HG03558 (cell line): ENCODE data around the gene SAC3D1.
A peak's percentile ranks its signal among the peaks of the same experiment; 100 is the strongest.

Experiments
- ATAC-seq: cut with Tn5 transposase; IDR thresholded peaks from one replicate; pipeline ENCODE4 v1.9.1; 2021; ENCODE audit warnings: moderate number of reproducible peaks; ENCODE audit not compliant: unreplicated experiment; ENCODE audit errors: extremely low read depth

Gene SAC3D1

DNA sequence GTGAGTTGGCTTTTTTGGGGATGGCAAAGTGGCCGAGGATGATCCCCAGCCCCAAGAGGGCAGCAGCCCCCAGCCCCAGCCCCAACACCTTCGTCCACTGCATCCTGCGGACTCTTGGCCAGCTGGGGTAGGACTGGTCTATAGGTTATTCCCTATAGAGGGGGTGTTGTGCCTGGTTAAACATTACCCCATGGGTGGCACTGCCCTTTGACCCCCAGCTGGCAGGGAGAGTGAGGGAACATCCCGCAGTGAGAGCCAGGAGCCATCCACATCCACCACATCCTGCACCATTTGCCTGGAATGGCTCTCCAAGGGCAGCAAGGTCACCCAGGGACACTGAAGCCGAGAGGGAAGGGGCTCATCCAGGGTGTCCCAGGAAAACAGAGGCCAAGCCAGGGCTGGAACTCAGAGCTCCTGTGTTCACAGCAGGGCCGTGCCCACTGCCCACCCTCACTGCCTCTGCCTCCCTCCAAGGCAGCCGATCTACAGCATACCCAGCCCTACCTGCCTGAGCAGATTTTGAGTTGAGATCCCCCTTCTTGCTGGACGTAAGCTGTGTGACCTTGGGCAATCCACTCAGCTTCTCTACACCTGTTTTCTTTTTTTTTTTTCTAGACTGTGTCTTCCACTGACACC lies 17.5 kb downstream of the SAC3D1 start, which contains the start of gene NAALADL1:
NAALADL1 (minus strand) TSS at position 135 of the 636 bp plus-strand sequence; CDS start at position 103, 32 bp downstream.
- ATAC-seq = no peak

DNA sequence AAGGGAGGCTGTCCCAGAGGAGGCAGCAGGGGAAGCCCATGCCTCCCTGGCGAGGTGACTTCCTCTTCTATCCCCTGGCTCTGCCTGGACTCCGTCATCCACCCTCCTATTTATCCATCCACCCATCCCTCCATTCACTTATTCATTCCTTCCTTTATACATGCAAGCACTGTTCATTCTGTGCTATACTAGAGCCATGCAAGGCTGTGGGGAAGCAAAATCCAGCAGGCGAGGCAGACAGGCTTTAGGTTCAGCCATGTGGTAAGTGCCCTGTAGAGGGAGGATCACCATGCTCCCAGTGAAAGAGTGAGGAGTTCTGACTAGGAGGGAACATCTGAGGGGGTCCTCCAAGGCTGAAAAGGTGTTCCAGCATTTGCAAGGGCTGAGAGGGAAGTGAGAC lies 18.5 kb downstream of the SAC3D1 start:
- no peak for ATAC-seq

DNA sequence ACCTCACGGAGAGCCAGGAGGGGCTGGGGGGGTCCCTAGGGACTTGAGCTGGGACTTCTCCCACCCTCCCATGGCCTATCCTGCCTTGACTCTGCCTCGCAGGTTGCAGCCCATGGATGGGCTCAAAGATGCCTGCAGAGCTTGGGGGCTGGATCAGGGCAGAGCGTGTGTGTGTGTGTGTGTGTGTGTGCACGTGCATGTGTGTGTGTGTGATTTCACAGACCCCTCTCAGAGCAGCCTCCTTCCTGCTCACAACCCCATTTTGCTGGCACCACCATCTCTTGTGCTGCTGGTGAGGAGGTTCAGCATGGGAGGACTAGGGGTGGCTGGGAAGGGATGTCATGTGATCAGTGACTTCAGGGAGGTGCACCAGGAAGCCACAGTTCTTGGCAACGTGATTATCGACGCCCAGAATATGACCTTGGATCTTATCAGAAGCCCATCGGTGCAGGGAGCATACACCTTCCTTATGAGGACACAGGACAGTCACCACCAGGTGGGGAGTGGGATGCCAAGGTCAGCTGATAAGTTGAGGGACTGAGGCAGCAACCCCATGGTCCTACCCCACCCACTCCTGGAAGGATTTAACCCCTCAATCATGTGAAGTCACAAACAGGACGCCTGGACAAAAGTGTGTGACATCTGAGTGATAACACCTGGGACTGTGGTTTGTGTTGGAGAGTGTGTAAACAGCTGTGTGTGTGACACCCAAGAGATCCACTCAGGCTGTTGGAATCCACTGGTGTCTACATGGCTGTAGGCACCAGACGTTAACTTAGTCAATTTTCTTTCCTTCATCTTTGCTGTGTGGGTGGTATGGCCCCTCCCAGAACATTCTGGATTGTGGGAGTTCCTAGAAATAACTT lies 19.2 kb downstream of the SAC3D1 start:
- no peak for ATAC-seq

DNA sequence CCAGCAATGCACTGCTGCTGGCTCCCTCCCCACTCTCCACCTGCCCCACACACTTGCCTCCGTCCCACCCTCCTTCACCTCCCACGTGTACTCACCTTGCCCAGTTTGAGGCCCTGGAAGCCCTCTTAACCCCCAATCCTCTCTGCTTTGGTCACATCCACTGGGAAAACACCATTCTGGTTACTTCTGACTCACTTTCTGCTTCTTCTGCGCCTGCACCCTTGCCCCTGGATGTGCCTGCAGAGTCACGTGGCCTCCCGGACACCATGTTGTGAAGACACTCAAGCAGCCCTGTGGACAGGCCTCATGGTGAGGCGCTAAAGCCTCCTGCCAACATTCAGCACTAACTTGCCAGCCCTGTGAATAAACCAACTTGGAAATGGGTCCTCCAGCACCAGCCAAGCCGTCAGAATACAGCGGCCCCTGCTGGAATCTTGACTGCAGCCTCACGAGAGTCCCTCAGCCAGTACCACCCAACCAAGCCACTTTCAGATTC lies 20.0 kb downstream of the SAC3D1 start:
- ATAC-seq = no peak

DNA sequence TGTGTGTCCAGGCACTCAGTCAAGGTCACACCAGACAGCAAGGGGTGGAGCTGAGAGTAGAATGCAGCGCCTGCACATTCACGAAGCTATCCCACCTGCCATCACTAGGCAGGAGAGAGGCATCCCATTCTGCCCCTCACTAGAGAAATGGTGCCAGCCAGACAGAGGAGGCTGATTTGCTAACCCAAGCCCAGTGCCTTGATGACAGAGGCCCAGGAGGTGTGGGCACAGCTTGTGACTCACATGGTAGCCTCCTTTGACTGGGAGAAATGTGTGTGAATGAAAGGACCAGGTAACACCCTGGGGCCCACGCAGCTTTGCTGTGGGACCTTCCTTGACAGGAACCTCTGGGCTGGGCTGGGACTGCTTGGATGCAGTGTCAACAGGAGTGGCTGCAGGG lies 22.5 kb downstream of the SAC3D1 start:
- no peak for ATAC-seq

DNA sequence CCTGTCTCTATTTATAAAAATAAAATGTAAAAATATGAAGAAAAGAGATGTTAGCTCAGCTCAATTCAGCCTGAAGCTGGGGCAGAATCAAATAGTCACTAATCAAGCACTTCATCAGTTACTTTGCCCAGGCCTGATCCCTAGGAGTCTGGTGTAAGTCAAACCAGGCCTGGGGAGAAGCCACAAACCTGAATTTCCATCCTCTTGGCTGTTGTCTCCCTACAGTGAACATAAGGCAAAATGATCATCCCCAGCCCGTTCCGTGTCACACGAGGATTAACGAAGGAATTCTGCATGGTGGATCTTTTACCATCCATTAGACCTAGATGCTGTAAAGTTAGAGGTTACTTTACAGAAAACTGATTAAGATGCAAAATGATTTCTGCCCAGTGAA lies 23.8 kb downstream of the SAC3D1 start:
- ATAC-seq = no peak

DNA sequence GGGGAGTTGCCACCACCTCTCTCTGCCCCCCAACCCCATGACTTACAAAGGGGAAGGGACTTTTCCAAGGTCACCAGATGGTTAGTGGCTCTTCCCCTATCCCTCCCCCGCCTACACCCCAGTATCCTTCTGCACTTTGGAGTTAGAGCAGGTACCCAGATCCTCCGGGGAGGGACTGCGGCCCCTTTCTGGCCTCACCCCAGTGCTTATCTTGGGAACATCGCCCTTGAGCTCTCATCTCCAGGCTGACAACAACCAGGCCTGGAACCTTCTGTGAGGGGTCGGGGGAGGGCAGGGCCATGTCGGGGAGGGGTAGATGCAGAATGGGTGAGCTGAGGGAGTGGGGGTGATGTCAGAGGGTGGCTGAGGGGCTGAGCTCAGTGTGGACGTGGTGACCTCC lies 24.8 kb downstream of the SAC3D1 start:
- no peak for ATAC-seq

DNA sequence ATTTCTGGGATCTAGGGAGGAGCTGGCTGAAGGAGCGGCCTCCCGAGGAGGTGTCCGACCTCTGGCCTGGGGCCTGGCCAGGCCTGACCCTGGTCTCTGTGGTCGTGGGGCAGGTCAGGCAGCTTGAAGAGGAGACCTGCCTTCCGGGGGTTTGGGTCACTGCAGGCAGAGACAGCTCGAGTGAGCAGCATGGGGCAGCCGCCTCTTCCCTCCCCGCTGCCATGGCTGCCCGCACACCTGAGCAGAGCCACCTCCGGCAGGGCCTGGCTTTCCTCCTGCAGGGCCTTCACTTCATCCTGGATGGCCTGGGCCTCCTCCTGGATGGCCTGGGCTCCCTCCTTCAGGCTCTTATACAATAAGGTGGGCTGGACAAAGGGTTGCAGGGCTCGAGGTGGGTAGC lies 25.3 kb downstream of the SAC3D1 start:
- ATAC-seq = no peak

DNA sequence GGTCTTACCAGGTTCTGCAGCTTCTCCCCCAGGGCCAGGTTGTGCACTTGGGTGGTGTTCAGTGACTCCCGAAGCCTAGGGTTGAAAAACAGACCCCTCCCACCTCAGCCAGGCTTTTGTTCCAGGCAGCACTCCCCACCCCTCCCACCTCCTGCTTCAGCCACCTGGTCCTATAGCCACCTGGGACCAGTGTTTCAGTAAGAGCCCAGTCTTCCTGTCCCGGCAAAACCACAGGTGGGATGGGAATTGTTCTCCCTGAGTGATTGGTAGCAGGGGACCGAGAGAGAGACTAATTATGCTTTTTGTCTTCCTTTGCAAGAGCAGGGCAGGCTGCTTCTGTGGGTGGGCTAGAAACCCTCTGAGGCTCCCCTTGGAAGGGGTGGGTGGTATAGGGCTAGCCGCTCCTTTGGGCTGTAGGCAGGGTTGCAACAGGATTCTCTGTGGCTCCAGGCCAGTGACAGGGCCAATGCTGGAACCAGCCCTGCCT lies 25.8 kb downstream of the SAC3D1 start:
- ATAC-seq = no peak

DNA sequence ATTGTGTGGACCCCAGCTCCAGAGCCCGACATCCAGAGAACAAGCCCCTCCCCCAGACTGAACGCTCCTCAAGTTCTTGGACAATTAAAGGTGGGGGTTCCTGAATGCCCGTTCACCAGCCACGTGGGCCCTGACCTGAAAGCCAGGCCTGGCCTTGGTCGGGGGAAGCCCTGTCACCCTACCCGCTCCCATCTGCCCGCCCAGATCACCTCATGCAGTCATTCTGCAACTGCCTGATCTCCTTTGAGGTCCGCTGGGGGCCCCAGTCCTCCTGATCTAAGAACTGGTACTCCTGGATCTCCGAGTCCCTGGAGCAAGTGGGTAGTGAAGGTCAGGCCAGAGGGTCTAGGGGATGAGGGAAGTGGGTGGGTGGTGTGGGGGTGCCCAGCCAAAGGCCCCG lies 26.4 kb downstream of the SAC3D1 start:
- ATAC-seq = no peak

DNA sequence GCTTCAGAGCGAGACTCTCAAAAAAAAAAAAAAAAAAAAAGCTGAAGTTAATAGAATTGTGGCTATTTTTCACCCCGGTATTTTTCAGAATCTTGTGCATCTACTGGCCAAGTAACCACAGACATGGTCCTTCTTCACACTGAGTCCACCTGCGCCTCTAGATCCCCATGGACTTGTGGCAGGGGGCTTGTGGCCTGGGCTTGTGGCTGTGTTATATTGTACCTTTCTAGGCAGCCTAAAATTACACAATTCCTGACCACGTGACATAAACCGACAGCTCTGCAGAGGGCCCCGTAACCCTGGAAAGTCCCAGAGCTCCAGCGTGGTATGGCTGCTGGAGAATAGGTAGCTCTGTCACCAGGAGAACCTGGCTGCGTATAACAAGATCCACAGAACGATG lies 28.2 kb downstream of the SAC3D1 start:
- ATAC-seq = no peak

DNA sequence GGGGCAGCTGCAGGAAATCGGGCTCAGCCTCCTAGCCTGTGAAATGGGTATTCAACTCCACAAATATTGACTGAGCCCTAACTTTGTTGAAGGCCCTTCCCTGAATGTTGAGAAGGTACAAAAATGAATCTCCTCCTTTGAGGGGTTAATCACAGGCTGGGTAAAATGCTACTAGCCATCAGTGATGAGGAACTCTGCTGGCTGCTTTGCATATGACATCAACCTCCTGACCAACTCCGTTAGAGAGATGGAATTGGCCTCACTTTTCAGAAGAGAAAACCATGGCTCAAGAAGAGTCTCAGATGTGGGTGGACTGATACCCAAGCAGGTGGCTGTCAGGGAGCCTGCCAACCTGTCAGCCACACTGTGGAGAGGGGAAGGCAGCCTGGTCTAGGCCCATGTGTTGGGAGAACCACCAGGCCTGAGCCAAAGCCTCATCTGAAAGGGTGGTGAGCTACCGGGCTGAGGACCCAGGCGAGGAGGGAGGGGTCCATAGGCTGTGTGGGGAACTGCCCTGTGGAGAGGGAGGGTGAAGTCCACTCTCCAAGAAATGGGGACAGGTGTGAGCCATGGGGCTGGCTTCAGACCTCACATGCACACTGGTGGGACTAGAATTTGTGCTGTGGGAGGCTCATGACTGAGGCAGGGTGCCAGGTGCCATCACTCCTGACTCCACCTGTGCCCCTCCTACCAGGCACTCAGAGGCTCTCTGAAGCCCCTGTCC lies 31.1 kb downstream of the SAC3D1 start:
- ATAC-seq = no peak

DNA sequence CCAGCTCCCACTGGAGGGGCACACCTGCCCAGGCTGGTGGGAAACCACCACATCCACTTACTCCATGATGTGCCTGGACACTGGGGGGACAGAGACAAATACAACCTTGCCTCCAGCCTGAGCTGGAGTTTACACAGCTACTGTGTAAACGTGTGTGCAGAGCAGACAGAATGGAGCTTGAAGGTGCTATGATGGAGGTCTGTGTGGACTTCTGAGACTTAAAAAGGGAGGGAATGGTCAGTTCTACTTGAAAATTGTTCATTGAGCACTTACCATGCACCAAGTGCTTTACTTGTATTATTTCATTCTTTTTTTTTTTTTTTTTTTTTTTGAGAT lies 31.6 kb downstream of the SAC3D1 start:
- ATAC-seq = no peak

DNA sequence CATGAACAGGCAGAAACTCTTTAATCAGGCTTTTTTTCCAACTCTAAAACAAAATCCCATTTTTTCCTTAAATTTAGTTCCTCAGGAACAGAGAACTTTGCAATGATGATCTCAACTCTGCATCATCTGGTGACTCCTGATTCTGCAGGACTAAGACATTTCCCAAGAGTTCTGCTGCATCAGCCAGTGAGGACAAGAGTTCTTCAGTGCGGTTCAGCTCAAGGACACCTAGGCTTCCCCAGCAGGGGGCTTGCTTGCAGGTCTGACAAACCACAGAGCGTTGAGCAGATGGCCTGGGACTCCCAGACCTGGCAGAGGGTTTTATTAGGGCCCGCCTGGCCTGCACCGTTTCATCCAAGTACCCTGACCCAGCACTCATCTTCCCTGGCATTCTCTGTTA lies 36.4 kb downstream of the SAC3D1 start:
- ATAC-seq = no peak

DNA sequence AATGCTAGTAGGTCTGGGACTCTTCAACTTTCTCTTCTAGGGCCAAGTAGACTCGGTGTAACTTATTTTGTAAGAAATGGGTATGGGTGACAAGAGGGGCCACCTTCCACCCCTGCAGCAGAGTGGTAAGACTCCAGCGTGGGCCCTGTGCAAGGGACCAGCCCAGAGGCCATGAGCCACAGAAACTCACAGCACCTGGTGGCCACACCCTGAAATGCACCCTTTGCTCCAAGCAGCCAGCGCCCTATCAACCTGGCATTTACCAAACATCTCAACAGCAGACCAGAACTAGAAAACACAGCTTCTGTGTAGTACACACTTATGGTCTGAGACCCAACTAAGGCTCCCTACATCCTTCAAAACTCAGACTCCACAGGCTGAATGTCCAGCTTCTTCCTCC lies 37.1 kb downstream of the SAC3D1 start:
- ATAC-seq = no peak

DNA sequence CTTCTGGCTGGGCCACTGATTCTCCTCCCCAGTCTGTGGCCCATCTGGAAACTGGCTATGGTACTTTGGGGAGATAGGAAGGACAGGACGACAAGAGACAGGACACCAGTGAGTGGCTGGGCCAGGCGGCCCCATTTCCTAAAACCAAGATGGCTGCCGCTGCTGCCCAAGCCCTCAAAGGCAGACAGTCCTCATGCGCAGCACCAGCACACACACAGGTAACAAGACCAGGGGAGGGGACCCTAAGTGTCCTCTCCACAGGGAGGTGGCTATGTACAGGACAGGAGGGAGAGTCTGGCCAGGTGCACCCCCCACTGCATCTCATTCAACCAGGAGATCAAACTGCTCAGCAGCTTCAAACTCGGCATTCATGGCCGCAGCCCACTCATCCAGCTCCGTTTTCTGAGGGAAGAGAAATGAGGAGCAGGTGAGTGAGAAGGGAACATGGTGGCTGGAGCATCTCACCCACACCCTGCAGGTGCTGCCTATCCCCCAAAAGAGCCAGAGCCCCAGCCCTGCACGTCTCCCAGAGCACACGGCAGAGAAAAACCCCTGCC lies 37.9 kb downstream of the SAC3D1 start:
- ATAC-seq = no peak

DNA sequence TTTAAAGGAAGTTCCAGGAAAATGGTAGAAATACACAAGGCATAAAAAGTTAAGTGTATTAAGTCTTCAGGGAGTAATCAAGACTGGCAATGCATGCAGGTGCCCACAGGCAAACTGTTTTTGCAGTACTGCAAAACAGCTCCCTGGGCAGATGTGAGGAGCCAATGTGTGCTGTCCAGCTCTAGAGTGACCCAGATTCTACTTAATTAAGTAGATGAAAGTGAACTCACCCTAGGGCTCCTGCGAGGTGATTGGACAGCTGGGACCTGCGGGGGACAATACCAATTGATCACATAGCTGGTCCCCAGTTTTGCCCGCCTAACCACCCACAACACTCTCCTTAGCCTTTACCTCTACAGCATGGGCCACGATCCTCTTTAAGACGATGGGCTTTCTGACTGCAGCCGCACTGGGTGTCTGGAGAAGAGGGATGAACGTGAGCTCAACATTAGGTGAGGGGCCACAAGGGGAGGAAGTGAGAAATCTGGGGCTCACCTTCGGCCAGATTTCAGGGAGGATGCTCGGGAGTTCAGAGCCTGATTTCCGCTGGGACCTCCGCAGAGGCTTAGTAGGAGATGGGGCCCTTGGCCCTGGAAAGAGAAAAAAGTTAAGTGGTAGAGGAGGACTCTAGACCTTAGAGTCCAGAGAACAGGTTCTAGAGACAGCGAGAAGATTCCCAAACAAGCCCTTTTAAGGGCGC lies 42.3 kb downstream of the SAC3D1 start:
- ATAC-seq = no peak

DNA sequence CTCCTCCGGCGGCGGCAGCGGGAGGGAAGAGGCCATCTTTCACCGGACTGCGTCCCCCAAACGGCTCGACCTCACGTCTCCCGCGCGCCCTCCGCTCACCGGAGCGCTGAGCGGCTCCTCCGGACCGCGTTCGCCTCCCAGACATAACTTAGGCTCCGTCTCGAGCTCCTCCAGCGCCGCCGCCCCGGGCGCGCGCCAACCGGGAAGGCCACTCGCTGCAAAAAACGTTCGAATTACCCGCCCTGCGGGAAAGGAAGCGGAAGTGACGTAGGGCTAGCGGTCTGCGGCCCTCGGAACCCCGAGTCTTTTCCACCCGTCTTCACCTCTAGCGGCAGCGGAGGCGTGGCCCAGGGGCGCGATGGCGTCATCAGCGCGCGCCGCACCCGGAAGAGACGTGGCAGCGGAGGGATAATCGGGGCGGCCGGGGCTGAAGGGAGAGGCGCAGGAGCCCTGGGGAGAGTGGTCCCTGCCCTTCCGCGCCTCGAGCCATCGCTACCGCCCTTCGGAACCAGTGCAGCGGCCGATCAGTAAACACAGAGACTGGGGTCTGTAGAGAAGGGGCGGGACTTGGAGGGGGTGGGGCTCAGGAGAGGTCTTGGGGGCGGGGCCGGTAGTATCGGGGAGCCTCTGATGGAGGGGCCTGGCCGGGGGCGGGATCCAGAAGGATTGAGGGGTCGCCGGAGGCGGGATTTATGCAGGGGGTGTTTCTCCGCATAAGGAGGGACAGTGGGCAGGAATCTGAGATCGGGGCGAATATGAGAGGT lies 43.0 kb downstream of the SAC3D1 start, which contains the start of the genes CDCA5 and ZFPL1:
CDCA5 (minus strand) TSS at position 207 of the 764 bp plus-strand sequence; CDS start at position 145, 62 bp downstream.
ZFPL1 (plus strand) TSS at position 389 of the 764 bp plus-strand sequence. CDS start 477 bp downstream, outside the sequence.
- ATAC-seq = peak; percentile 56
